ENCODE results near the gene CATSPER3. TPM values are rescaled to one million over a fixed set of nuclear protein-coding genes. Genes with fewer than 3 reads are reported as not detected.

CATSPER3 gene
- total RNA-seq, 1 donor from 2014 or later = 0.33 TPM

- H3K27me3 Mint-ChIP-seq (ENCODE audit: unreplicated experiment) = peaks cover 31% of the 10 kb centered on the region
- DNase-seq (ENCODE audit: low spot score) = no peak
- H3K9me3 Mint-ChIP-seq (ENCODE audit: unreplicated experiment) = no peaks in the 10 kb centered on the region
- H3K4me1 Mint-ChIP-seq (ENCODE audit: unreplicated experiment) = peaks cover 5% of the 10 kb centered on the region
- no peak overlapping the region for H3K4me3 Mint-ChIP-seq (ENCODE audit: unreplicated experiment)
- no peak for TF ChIP-seq CTCF (IDR thresholded peaks at IDR 0.05; ENCODE audit: unreplicated experiment)
- no peak overlapping the region for H3K27ac Mint-ChIP-seq (ENCODE audit: unreplicated experiment)
- H3K36me3 Mint-ChIP-seq (ENCODE audit: low read depth, unreplicated experiment) = peaks cover 4% of the 10 kb centered on the region
These were observed 82.6 kb downstream of the CATSPER3 start for GRCh38 chr5:135050244-135050767.

- Mint-ChIP-seq H3K9me3 (ENCODE audit: unreplicated experiment) (no peaks in the 10 kb centered on the region), H3K27ac (ENCODE audit: unreplicated experiment) (no peak overlapping the region), H3K4me1 (ENCODE audit: unreplicated experiment) (peaks cover 5% of the 10 kb centered on the region), H3K36me3 (ENCODE audit: low read depth, unreplicated experiment) (peaks cover 4% of the 10 kb centered on the region), H3K4me3 (ENCODE audit: unreplicated experiment) (no peak overlapping the region), H3K27me3 (ENCODE audit: unreplicated experiment) (peaks cover 31% of the 10 kb centered on the region)
- no peak for DNase-seq (ENCODE audit: low spot score)
- no peak for TF ChIP-seq CTCF (IDR thresholded peaks at IDR 0.05; ENCODE audit: unreplicated experiment)
These were observed 83.7 kb downstream of the CATSPER3 start for GRCh38 chr5:135051399-135051798.

GRCh38 chr5:135051872-135052271 is 84.2 kb downstream of the CATSPER3 start:
- Mint-ChIP-seq H3K27ac (ENCODE audit: unreplicated experiment) (no peak overlapping the region), H3K4me1 (ENCODE audit: unreplicated experiment) (peaks cover 5% of the 10 kb centered on the region), H3K9me3 (ENCODE audit: unreplicated experiment) (no peaks in the 10 kb centered on the region), H3K27me3 (ENCODE audit: unreplicated experiment) (peaks cover 31% of the 10 kb centered on the region), H3K4me3 (ENCODE audit: unreplicated experiment) (no peak overlapping the region), H3K36me3 (ENCODE audit: low read depth, unreplicated experiment) (peaks cover 4% of the 10 kb centered on the region)
- TF ChIP-seq CTCF (IDR thresholded peaks at IDR 0.05; ENCODE audit: unreplicated experiment) = no peak
- DNase-seq (ENCODE audit: low spot score) = no peak

GRCh38 chr5:135052511-135053145 is 84.9 kb downstream of the CATSPER3 start:
- Mint-ChIP-seq H3K4me3 (ENCODE audit: unreplicated experiment) (no peak overlapping the region), H3K9me3 (ENCODE audit: unreplicated experiment) (no peaks in the 10 kb centered on the region), H3K4me1 (ENCODE audit: unreplicated experiment) (peaks cover 5% of the 10 kb centered on the region), H3K27me3 (ENCODE audit: unreplicated experiment) (peaks cover 31% of the 10 kb centered on the region), H3K36me3 (ENCODE audit: low read depth, unreplicated experiment) (peaks cover 4% of the 10 kb centered on the region), H3K27ac (ENCODE audit: unreplicated experiment) (no peak overlapping the region)
- no peak for DNase-seq (ENCODE audit: low spot score)
- no peak for TF ChIP-seq CTCF (IDR thresholded peaks at IDR 0.05; ENCODE audit: unreplicated experiment)

GRCh38 chr5:135053278-135053677 is 85.6 kb downstream of the CATSPER3 start:
- Mint-ChIP-seq H3K27me3 (ENCODE audit: unreplicated experiment) (peaks cover 26% of the 10 kb centered on the region), H3K36me3 (ENCODE audit: low read depth, unreplicated experiment) (peaks cover 4% of the 10 kb centered on the region), H3K27ac (ENCODE audit: unreplicated experiment) (no peak overlapping the region), H3K9me3 (ENCODE audit: unreplicated experiment) (no peaks in the 10 kb centered on the region), H3K4me1 (ENCODE audit: unreplicated experiment) (peaks cover 5% of the 10 kb centered on the region), H3K4me3 (ENCODE audit: unreplicated experiment) (no peak overlapping the region)
- DNase-seq (ENCODE audit: low spot score) = no peak
- no peak for TF ChIP-seq CTCF (IDR thresholded peaks at IDR 0.05; ENCODE audit: unreplicated experiment)
